ENCODE measurements around the gene CHST3.

DNA sequence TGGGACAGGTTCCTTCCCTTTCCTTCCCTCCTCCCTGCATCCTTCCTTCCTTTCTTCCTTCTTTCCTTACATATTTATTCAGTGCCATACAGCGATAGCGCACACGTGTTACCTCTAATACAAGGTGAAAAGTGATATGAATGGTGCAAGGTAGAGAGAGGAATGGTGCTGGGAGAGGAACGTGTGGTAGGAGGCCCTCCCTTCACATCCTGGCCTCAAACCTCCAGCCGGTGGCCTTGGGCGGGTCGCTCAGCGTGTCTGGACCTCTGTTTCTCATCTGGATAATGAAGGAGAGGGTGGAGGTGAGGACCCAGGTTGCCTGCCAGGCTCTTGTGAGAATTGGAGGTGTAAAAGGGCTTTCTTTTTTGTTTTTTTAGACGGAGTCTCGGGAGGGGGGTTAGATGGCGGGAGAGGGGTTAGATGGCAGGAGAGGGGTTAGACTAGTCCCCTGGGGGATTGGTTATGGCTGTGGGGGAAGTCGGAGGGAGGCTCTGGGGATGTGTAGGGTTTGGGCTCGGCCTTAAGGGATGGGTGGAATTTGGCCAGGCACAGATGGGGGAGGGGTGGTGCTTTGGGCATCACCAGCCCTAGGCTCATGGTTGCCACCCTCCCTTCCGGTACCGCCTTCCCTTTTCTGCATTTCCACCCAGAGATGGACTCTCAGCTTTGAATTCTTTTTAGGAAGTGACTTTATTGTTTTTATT is 14.9 kb downstream of the CHST3 start:
- no peak for TF ChIP-seq POLR2A (IDR thresholded peaks at IDR 0.05)
- no peak for TF ChIP-seq CTCF (IDR thresholded peaks at IDR 0.05)

All from heart left ventricle (tissue), 13 donors.